Calu3 (cell line): ENCODE data around the gene MRPS34. TPM values are rescaled to one million over a fixed set of nuclear protein-coding genes. Genes with fewer than 3 reads are reported as not detected.

Experiments used
- BruUV-seq: library from RNA; stranded (reverse); fragments of 400-500 nt; replicated peaks from 2 replicates; lab custom pipeline; 2021; lab: Mats Ljungman, UMichigan
- CTCF ChIA-PET: fragments of 300-600 bp; sonication (Branson Sonifier 250); formaldehyde crosslinking; loops from one replicate; lab custom pipeline; 2022; ENCODE audit warnings: antibody characterized with exemption; lab: Charles Lee
- DNase-seq: peaks from one replicate; pipeline ENCODE4 v3.0.0; 2022
- H3K27ac Mint-ChIP-seq: one replicate; pipeline ENCODE4 v1.8.0; 2022; ENCODE audit warnings: mixed read lengths; ENCODE audit not compliant: unreplicated experiment
- H3K27me3 Mint-ChIP-seq: one replicate; pipeline ENCODE4 v1.8.0; 2022; ENCODE audit warnings: mixed read lengths; ENCODE audit not compliant: unreplicated experiment
- H3K36me3 Mint-ChIP-seq: one replicate; pipeline ENCODE4 v1.8.0; 2022; ENCODE audit warnings: mild to moderate bottlenecking, moderate library complexity, mixed read lengths; ENCODE audit not compliant: insufficient read depth, unreplicated experiment
- H3K4me1 Mint-ChIP-seq: one replicate; pipeline ENCODE4 v1.8.0; 2022; ENCODE audit warnings: mild to moderate bottlenecking, low read depth, mixed read lengths; ENCODE audit not compliant: unreplicated experiment
- H3K4me3 Mint-ChIP-seq: one replicate; pipeline ENCODE4 v1.8.0; 2022; ENCODE audit warnings: mild to moderate bottlenecking, low read depth, moderate library complexity, mixed read lengths; ENCODE audit not compliant: unreplicated experiment
- H3K9me3 Mint-ChIP-seq: one replicate; pipeline ENCODE4 v1.8.0; 2022; ENCODE audit warnings: low read depth, mixed read lengths; ENCODE audit not compliant: unreplicated experiment
- CTCF ChIP-seq: fragments of 200-600 bp; IDR thresholded peaks from one replicate; pipeline ENCODE4 v1.8.0; 2022; ENCODE audit warnings: antibody characterized with exemption; ENCODE audit not compliant: unreplicated experiment
- intact Hi-C: fragments of 100-400 bp; cut with micrococcal nuclease; formaldehyde crosslinking; loops from one replicate; pipeline ENCODE4 v1.10.0; 2022; ENCODE audit not compliant: unreplicated experiment
- total RNA-seq: library from RNA; stranded (reverse); gene quantifications from 2 replicates; pipeline ENCODE4 v1.2.3, GENCODE V29; 2022

The MRPS34 gene
- total RNA-seq, 1 experiment from 2014 or later = 135 TPM

- intact Hi-C loops = no loop called here
- peaks cover 52% of the 10 kb centered on the region for H3K36me3 Mint-ChIP-seq
- no peaks in the 10 kb centered on the region for H3K4me1 Mint-ChIP-seq
- CTCF ChIA-PET = no interaction called here
- no peak for DNase-seq
- H3K9me3 Mint-ChIP-seq = no peaks in the 10 kb centered on the region
- no peak overlapping the region for H3K4me3 Mint-ChIP-seq
- TF ChIP-seq CTCF = no peak
- no peaks in the 10 kb centered on the region for H3K27me3 Mint-ChIP-seq
- no peak overlapping the region for H3K27ac Mint-ChIP-seq
- no TSS peak for BruUV-seq
These were observed 15.8 kb upstream of the MRPS34 start for GRCh38 chr16:1788708-1789100.

GRCh38 chr16:1788095-1788707, 15.3 kb upstream of the MRPS34 start:
- CTCF ChIA-PET = interaction anchor here (0.5 kb wide), 1 partner anchor 732 kb away, joined by 3 read pairs; the partner anchor contains the start of gene AMDHD2
- Mint-ChIP-seq H3K36me3 (peaks cover 57% of the 10 kb centered on the region), H3K27me3 (no peaks in the 10 kb centered on the region), H3K4me3 (no peak overlapping the region), H3K9me3 (no peaks in the 10 kb centered on the region), H3K4me1 (no peaks in the 10 kb centered on the region), H3K27ac (no peak overlapping the region)
- TF ChIP-seq CTCF = no peak
- DNase-seq = no peak
- BruUV-seq = no TSS peak
- intact Hi-C loops = no loop called here

DNA sequence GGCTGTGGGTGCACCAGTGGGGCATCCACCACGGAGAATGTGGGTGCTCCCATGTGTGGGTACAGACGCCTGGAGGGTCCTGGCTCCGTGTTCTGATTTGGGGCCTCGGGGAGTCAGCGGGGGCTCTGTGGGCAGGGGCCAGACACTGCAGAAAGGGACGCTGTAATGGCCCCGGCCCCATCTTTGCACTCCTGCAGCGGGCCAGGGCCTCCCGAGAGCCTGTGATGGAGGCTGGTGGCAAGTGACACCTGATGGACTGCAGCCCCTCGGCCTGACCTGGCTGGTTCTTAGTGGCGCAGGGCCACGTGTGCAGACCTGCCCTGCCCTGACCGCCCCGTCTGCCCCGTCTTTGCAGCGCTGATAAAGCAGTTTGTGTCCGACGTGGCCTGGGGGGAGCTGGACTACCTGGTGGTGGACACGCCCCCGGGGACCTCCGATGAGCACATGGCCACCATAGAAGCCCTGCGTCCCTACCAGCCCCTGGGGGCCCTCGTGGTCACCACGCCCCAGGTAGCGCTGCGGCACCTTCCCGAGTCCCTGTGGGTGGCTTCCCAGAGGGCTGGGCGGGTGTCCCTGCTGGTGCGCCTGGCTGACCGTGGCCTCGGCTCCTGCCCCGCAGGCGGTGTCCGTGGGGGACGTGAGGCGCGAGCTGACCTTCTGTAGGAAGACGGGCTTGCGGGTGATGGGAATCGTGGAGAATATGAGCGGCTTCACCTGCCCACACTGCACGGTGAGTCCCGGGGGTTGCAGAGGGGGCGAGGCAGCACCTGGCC, 14.6 kb upstream of the MRPS34 start:
- peaks cover 64% of the 10 kb centered on the region for H3K36me3 Mint-ChIP-seq
- no peaks in the 10 kb centered on the region for H3K9me3 Mint-ChIP-seq
- CTCF ChIA-PET = no interaction called here
- H3K27ac Mint-ChIP-seq = no peak overlapping the region
- no peak overlapping the region for H3K4me3 Mint-ChIP-seq
- no peak for DNase-seq
- no TSS peak for BruUV-seq
- no peaks in the 10 kb centered on the region for H3K27me3 Mint-ChIP-seq
- no peak for TF ChIP-seq CTCF
- no peaks in the 10 kb centered on the region for H3K4me1 Mint-ChIP-seq
- intact Hi-C loops = no loop called here

- intact Hi-C loops = no loop called here
- Mint-ChIP-seq H3K4me3 (no peak overlapping the region), H3K27me3 (no peaks in the 10 kb centered on the region), H3K4me1 (no peaks in the 10 kb centered on the region), H3K9me3 (no peaks in the 10 kb centered on the region), H3K27ac (no peak overlapping the region), H3K36me3 (peaks cover 69% of the 10 kb centered on the region)
- no peak for DNase-seq
- CTCF ChIA-PET = no interaction called here
- no TSS peak for BruUV-seq
- no peak for TF ChIP-seq CTCF
These were observed 14.1 kb upstream of the MRPS34 start for GRCh38 chr16:1787056-1787321.
